Thoracic aorta (tissue), 2 donors: ENCODE results near the gene IDH3G. TPM values are rescaled to one million over a fixed set of nuclear protein-coding genes. Genes with fewer than 3 reads are reported as not detected.

Experiments
- ATAC-seq: fragments of 150-250 bp; one replicate; pipeline ENCODE4 v1.8.0; 2017; ENCODE audit warnings: low read depth; ENCODE audit not compliant: insufficient number of reproducible peaks, low FRiP score
- DNase-seq: peaks from one replicate; pipeline ENCODE4 v3.0.0-alpha.2; 2020; ENCODE audit warnings: low spot score
- H3K27ac ChIP-seq, 2 donors: fragments of 200-600 bp; sonication (generic); 1 replicate in 1 of 2; 2 replicates in 1 of 2; pipeline ENCODE4 v1.5.1; 2016; ENCODE audit warnings: mild to moderate bottlenecking in 2 of 2, moderate library complexity in 2 of 2
- H3K27me3 ChIP-seq: fragments of 200-600 bp; sonication (generic); replicated peaks from 2 replicates; pipeline ENCODE4 v1.6.0; 2016; ENCODE audit warnings: mild to moderate bottlenecking; ENCODE audit not compliant: insufficient read depth
- H3K36me3 ChIP-seq: fragments of 200-600 bp; sonication (generic); one replicate; pipeline ENCODE4 v1.5.1; 2016
- H3K4me1 ChIP-seq, 2 donors: fragments of 200-600 bp; sonication (generic); 1 replicate in 1 of 2; 2 replicates in 1 of 2; pipeline versions ENCODE4 v1.5.1 to v1.6.0; 2016; ENCODE audit warnings: low read depth in 2 of 2, mild to moderate bottlenecking in 1 of 2; ENCODE audit not compliant: control insufficient read depth in 1 of 2
- H3K4me3 ChIP-seq: fragments of 200-600 bp; sonication (generic); 2 replicates; pipeline ENCODE4 v1.5.1; 2016; ENCODE audit warnings: mild to moderate bottlenecking
- H3K9me3 ChIP-seq: fragments of 200-600 bp; sonication (generic); 2 replicates; pipeline ENCODE4 v1.5.1; 2016
- CTCF ChIP-seq: fragments of 200-600 bp; sonication (generic); IDR thresholded peaks from one replicate; pipeline ENCODE4 v1.5.1; 2019; ENCODE audit warnings: antibody characterized with exemption
- total RNA-seq, 2 donors: library from RNA; depleted of rRNA; stranded (reverse); fragments of >200 nt; gene quantifications; one replicate each; pipeline versions ENCODE4 v1.1.0 to v1.2.3, GENCODE V29; 2016

Gene IDH3G
- total RNA-seq, 2 donors from 2014 or later: 70.9 to 91.9 TPM

DNA sequence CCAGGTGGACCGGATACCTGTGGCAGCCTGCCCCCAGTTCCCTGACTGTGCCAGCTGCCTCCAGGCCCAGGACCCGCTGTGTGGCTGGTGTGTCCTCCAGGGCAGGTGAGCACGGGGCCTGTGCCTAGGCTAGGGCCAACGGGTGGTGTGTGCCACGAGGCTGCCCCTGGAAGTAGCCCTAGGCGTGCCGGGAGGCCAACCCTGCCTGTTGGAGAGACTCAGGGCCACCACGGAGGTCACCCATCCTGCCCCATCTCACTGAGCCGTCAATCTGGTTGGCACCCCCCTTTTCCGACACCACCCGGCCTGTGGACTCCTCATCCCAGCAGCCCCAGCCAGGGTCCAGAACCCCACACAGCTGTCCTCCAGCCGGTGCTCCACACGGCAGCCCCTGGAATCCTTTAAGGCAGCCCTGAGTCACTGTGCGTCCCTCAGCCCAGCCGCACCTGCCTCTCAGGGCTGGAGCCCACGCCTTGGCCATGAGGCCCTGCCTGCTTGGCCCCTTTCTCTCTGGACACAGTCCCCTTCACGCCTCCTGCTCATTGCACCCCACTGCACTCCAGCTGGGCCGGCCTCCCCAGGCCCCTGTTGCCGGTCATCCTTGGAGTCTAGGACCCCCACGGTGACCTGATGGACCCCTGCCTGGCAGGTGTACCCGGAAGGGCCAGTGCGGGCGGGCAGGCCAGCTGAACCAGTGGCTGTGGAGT, 24.9 kb downstream of the IDH3G start:
- no peaks in the 10 kb centered on the region for H3K36me3 ChIP-seq
- no peak for DNase-seq
- no peak for TF ChIP-seq CTCF

GRCh38 chrX:153768311-153769157, 25.6 kb downstream of the IDH3G start:
- TF ChIP-seq CTCF: no peak
- Histone ChIP-seq H3K9me3 (no peaks in the 10 kb centered on the region), H3K27ac (no peak overlapping the region), H3K4me1 (peaks cover 0 to 8% of the 10 kb centered on the region in 2 donors), H3K4me3 (no peak overlapping the region), H3K36me3 (no peaks in the 10 kb centered on the region), H3K27me3 (no peaks in the 10 kb centered on the region)
- ATAC-seq (no peak), DNase-seq (no peak)

More for the DNA sequence above, 24.9 kb downstream of the IDH3G start:
- H3K9me3 ChIP-seq: no peaks in the 10 kb centered on the region
- no peak overlapping the region for H3K27ac ChIP-seq
- no peak for ATAC-seq
- no peaks in the 10 kb centered on the region for H3K27me3 ChIP-seq
- no peak overlapping the region for H3K4me3 ChIP-seq
- H3K4me1 ChIP-seq: peaks cover 0 to 8% of the 10 kb centered on the region in 2 donors

- no peaks in the 10 kb centered on the region for H3K36me3 ChIP-seq
- H3K4me1 ChIP-seq: peaks cover 0 to 8% of the 10 kb centered on the region in 2 donors
- no peak for ATAC-seq
- H3K9me3 ChIP-seq: no peaks in the 10 kb centered on the region
- no peaks in the 10 kb centered on the region for H3K27me3 ChIP-seq
- no peak for DNase-seq
- no peak overlapping the region for H3K4me3 ChIP-seq
- TF ChIP-seq CTCF: no peak
- no peak overlapping the region for H3K27ac ChIP-seq
These were observed 26.5 kb downstream of the IDH3G start for GRCh38 chrX:153767674-153768055.

DNA sequence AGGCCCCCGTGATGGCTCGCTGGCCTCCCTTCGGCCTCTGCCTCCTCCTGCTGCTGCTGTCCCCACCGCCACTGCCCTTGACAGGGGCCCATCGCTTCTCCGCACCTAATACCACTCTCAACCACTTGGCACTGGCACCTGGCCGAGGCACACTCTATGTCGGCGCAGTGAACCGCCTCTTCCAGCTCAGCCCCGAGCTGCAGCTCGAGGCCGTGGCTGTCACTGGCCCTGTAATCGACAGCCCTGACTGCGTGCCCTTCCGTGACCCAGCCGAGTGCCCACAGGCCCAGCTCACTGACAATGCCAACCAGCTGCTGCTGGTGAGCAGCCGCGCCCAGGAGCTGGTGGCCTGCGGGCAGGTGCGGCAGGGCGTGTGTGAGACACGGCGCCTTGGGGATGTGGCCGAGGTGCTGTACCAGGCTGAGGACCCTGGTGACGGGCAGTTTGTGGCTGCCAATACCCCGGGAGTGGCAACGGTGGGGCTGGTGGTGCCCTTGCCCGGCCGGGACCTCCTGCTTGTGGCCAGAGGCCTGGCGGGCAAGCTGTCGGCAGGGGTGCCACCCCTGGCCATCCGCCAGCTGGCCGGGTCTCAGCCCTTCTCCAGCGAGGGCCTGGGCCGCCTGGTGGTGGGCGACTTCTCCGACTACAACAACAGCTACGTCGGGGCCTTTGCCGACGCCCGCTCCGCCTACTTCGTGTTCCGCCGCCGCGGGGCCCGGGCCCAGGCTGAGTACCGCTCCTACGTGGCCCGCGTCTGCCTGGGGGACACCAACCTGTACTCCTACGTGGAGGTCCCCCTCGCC, 27.1 kb downstream of the IDH3G start:
- Histone ChIP-seq H3K4me1 (peaks cover 0 to 8% of the 10 kb centered on the region in 2 donors), H3K27me3 (no peaks in the 10 kb centered on the region), H3K36me3 (no peaks in the 10 kb centered on the region), H3K9me3 (no peaks in the 10 kb centered on the region), H3K4me3 (no peak overlapping the region), H3K27ac (no peak overlapping the region)
- TF ChIP-seq CTCF: no peak
- DNase-seq (no peak), ATAC-seq (no peak)
